SW480 (cell line): ENCODE results near the gene PRXL2B.
"Not testable (repeated sequence)": the region's sequence is repeated elsewhere in the genome, so short reads cannot be mapped to it uniquely, and the experiment has no call there.

ENCODE experiments used
- DNase-seq: peaks from one replicate; pipeline ENCODE4 v3.0.0-alpha.2; 2016; ENCODE audit warnings: low spot score

Gene PRXL2B, protein sequence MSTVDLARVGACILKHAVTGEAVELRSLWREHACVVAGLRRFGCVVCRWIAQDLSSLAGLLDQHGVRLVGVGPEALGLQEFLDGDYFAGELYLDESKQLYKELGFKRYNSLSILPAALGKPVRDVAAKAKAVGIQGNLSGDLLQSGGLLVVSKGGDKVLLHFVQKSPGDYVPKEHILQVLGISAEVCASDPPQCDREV

DNA sequence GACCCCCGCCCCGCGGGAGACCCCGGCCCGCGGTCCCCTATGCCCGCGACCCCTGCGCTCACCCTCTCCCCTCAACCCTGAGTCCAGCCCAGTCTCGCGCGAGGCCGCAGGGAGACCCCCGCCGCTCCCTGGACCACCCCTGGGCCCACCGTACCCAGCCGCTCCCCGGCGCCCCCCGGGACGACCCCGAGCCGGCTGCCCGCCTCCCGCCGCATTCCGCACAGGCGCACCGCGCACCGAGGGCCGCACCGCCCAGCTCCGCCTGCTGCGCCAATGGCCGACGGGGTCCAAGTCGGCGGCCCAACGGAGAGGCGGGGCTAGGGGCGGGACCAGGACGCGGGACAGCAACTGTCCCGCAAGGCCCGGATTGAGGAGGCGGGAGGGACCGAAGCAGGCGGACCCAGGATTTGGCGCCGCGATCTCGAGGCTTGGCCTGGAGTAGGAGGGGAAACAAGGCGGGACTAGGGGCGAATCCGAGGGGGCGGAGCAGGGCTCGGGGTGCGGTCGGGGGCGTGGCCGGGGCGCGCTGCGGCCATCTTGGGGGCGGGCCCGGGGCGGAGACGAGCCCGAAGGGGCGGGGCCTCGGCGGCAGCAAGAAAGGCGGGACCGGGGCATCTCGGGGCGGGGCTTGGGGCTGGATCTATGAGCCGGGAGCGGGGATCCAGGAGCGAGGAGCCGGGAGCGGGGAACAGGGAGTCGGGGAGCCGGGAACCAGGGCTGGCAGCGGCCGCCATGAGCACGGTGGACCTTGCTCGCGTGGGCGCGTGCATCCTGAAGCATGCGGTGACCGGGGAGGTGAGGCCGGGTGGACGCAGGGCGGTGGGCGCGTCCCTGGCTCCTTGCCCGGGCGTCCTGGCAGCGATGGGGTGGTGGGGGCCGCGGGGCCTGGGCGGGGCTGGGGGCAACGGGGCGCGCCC lies at the start of gene PRXL2B:
TSS of gene PRXL2B (plus strand) at position 624 of the 917 bp plus-strand sequence. CDS start at position 733, 109 bp downstream.
- DNase-seq, result peak; percentile 98

DNA sequence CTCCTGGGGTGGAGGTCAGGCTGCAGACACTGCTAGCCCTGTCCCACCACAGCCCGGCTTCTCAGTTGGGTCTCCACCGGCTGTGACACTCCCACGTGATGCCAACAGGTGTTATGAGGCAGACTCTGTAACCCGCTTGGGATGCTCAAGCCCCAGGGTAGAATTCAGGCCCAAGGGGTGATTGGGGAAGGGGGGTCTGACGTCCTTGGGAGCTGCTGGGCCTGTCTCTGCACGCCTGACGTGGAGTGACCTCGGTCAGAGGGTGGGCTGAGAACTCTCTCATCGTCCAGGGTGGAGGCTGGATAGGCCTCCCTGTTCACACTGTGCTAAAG lies 48.8 kb upstream of the PRXL2B start:
- no peak for DNase-seq

DNA sequence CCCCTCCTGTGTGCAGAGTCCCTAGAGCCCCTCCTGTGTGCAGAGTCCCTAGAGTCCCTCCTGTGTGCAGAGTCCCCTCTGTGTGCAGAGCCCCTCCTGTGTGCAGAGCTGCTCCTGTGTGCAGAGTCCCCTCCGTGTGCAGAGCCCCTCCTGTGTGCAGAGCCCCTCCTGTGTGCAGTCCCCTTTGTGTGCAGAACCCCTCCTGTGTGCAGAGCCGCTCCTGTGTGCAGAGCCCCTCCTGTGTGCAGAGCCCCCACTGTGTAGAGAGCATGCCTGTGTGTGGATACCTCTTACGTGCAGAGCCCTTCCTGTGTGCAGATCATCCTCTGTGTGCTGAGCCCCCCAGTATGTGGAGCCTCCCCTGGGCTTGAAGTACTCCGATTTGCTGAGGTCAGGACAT lies 48.2 kb upstream of the PRXL2B start:
- no peak for DNase-seq

DNA sequence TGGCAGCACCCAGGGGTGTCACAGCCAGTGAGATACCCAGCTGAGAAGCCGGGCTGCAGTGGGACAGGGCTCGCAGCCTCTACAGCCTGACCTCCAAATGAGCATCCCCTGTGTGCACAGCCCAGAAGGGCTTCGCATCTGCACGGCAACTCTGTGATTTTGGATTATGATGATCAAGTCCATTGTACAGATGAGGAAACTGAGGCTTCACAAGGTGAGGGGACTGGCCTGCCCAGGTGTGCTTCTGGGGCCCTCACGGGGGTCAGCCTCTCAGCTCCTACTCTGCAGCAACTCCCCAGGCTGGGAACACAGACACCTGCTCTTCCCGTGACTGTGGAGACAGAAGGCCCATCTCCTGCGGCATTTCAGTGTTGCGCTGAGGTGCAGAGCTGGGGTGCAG lies 47.7 kb upstream of the PRXL2B start:
- no peak for DNase-seq

DNA sequence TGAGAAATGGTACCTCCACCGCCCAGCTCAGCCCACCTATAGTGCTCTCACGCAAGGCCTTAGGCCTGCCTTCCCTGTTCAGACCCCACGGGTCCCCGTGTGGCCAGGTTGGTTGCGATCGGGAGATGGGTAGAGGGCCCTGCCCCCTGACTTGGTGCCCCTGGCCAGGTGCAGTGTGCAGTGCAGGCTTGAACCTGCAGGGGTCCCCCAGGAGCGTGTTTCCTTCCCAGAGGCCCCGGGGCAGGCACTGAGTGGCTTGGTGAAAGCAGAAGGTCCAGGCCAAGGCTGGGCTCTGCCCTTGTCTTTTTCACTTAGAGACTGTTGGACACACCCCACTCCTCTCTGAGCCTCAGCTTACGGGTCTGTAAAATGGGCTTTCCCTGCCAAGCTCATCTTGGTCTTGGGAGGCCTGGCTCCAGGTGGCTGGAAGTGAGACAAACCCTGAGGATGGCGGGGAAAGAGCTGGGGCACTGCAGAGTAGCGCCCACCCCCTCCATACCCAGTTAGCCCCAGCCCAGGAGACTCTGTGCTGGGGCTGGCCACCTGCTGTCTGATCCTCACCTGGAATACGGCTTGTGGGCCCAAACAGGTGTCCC lies 47.2 kb upstream of the PRXL2B start:
- DNase-seq, result no peak

DNA sequence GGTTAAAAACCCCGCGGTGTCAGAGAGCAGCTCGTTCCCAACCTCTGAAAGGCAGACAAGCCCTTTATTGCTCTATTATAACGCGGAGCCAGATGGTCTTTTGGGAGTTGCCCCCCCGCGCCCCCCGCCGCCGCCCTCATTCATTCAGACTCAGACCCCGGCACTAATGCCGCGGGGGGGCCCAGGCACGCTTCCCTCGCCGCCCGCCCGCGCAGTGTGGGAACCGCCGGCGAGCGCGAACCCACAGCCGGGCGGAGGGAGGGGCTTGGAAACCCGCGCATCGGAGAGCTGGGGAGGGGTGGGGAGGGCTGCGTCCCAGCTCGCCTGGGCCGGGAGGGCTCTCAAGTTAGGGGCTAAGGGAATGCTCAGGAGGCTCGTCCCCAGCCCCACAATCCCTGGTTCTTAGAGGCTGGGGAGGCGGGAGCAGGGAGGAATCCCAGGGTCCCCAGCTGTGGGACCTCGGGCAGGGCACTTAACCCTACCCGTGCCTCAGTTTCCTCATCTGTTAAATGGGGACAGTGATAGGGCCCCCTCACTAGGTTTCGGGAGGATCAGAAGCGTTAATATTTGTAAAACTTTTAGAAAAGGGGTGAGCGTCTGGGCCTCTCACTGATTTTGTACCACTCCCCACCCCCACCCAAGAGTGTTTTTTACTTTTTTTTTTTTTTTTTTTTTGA lies 45.6 kb upstream of the PRXL2B start:
- no peak for DNase-seq

DNA sequence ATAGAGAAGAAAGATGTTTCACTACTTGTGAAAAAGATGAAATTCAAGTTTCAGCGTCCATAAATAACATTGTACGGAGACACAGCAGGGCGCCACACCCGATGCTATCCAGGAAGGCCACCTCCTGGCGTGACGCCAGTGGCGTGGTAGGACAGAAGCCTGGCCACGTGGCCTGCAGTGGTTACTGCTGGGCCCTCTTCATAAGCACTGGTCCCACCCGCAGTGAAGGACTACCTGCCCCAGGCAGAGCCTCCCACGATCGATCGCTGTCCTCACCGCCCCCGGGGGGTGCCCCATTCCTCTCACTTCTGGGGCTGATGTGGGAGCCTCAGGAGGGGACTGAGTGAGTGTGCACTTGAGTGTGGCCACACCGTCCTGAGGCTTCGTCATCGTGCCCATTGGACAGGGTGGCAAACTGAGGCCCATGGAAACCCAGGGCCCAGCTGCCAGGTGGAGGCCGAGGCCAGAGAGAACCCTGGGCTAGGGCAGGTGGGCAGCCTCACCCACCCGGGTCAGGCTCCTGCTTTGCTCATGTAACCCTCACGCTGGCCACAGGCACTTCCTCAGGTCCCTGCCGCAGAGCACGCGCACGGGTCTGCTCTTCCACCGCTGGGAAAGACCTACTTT lies 44.8 kb upstream of the PRXL2B start:
- peak; percentile 53 for DNase-seq

DNA sequence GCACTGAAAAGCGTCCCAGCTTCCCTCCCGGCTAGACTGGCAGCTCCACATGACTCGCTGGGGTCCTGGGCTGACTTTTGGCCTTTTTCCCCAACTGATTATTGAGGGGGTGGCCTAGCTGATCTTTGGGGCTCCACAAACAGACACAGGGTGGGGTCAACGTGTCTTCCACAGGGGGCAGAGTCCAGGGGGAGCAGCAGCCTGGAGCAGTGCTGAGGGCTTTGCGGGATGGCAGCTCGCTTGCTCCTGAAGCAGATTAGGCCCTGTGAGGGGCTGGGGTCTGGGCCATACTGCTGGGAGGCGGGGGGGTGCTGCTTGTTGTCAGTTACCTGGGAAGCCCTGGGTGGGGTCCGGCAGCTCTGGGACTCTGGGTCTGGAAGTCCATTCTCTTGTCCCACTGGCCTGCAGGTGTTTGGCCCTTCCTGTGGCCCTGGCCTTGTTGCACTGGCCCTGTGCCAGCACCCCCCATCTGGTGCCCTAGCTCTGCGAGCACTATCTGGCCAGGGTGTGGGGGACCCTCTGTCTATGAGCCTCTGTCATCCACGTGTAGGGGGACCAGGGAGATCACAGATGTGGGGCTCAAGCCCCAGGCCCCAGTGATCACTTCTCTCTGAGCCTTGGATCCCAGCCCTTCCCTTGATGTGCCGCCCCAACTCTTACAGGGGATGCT lies 44.2 kb upstream of the PRXL2B start:
- no peak for DNase-seq

DNA sequence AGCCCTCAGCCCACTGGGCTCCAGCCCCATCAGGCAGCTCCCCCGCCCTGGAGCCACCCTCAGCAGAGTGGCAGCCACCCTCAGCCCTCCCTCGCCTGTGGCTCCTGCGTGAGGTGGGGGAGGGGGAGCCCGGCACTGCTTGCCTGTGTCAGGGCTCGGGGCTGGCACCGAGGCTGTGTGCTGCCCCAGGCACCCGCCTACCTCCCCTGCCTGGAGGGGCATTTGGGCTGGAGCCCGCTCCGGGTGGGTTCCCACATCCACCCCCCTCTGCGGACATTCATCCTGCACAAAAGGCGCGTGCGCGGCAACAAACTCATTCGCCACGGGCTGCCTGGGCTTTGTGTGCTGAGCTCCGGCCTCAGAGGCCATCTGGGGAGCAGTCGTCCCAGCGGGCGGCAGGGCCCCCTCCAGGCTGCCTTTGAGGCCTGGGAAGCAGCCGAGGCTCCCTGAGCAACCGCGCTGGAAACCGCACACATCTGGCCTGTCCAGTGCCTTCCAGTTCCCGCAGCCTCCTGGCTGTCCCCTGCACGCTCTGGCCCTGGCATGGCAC lies 43.0 kb upstream of the PRXL2B start:
- DNase-seq, result no peak

DNA sequence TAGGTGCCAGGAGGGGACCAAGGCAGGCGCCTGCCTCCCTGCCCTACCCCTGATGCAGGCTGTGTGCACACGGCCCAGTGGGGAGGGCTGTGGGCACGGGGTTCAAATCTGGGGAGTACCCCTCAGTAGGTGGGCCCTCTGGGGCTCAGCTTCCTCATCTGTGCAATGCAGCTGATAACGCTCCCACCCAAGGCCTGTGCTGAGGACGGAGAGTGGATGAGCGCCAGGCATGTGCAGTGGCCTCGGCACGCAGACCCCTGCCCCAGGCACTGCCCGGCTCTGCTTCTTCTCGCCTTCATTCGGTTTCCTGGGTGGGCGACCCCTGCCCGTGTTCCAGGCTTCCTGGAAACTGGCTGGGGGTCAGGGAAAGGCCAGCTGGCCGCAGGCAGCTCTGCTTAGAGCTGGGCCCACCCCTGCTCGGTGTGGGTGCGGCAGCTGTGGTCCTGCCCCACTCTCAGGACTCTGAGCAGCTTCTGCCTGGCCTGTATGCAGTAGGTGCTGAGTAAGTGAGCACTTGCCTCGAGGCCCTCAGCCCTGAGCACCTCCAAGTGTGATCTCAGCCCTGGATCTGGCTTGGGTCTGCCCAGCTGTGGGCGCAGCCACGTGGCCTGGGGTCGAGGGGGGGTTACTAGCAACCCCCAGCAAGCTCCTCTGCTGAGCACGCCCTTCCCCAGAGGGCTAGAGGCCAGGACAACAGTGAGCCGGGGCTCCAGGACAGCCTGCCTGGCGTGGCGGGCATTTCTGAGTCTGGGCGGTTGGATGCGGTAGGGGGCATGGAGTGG lies 42.3 kb upstream of the PRXL2B start:
- no peak for DNase-seq

DNA sequence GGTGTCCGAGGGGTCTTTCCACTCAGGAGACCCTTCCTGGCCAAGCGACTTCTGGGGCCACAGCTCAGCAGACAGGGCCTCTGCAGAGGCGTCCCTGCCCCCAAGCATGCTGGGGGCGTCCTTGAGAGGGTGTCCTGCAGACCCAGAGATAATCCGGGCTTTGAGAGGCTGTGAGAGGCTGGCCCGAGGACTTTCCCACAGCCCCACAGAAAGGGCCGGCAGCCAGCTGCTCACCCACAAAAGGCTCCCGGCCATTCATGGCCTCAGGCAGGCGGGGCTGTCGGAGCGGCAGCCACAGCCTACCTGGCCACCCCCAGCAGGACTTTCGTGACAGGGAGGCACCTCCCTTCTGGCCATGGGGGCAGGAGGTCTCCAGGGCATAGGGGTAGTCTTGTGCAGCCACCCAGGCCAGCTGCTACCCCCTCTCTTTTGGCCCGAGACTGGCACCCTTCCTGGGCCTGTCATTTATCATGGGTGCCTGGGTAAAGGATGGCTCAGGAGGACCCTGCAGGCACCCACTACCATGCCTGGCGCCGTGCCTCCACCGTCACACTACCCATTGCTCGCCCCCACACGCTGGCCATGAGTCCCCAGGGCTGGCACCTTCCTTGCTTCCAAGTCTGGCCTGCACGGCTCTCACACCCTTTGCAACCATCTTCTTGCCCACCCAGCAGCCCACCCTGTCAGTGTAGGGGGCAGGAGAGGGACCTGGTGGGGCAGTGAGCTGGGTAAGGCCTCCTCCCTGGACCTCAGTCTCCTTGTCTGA lies 41.5 kb upstream of the PRXL2B start:
- DNase-seq, result peak; percentile 49

DNA sequence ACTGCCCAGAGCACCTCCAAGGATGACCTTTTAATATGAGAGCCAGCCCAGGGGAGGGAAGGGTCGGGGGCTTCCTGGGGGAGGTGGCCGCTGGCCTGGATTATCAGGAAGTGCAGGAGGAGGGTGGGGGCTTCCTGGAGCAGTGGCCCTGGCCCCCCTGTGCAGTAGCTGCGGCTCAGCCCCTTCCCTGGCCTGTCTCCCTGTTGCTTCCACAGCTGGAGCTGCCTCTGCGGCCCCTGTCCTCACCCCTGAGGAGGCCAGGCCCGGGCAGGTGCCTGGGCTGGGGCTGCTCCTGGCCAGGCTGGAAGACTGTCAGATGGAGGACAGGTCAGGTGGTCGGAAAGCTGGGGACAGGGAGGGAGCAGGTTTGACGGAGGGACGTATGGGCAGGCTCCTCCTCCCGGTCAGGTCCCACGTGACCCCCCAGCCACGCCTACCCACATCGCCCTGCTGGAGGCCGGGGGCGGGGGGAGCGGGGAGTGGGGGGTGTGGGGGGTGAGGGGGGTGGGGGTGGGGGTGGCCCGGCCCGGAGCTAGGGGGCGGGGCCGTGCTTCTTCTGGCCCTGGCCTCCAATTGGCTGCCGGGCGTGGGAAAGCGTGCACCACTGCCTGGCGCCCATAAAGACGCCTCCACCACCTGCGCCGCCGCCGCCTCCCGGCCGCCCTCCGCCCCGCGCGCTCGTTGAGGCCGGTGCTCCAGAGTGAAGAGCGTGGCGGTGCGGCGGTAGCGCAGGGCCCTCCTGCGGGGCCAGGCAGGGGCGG lies 40.6 kb upstream of the PRXL2B start:
- peak; percentile 95 for DNase-seq

DNA sequence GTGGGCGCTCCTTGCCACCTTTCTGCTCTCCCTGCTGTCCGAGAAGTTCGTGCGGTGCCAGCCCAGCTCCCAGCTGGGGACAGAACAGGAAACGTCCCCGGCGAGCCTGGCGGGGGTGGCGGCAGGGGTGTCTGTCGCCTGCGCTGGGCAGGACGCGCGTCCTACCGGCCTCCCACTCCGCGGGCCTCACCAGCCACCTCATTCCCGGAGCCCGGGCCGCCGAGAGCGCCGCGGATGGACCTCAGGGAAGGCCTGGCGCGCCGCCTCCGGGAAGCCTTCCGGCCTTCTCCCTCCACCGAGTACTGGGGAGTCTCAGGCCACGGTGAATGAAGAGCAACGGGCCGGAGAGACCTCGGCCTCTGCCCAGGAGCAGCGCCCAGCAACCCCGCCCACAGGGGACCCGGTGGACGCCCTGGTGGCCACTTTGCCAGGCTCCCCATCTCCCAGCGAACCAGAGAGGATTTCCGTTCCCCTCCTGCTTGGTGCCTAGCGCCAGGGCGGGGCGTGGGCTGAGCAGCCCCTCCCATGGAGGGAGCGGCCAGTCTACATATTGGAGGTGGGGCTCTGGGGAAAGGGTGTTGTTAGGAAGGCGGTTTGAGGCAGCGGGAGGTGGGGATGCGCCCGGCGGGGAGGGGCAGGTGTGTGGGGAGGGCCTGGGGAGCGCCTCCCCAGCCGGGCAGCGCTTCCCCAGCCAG lies 39.9 kb upstream of the PRXL2B start:
- DNase-seq, result peak; percentile 95

DNA sequence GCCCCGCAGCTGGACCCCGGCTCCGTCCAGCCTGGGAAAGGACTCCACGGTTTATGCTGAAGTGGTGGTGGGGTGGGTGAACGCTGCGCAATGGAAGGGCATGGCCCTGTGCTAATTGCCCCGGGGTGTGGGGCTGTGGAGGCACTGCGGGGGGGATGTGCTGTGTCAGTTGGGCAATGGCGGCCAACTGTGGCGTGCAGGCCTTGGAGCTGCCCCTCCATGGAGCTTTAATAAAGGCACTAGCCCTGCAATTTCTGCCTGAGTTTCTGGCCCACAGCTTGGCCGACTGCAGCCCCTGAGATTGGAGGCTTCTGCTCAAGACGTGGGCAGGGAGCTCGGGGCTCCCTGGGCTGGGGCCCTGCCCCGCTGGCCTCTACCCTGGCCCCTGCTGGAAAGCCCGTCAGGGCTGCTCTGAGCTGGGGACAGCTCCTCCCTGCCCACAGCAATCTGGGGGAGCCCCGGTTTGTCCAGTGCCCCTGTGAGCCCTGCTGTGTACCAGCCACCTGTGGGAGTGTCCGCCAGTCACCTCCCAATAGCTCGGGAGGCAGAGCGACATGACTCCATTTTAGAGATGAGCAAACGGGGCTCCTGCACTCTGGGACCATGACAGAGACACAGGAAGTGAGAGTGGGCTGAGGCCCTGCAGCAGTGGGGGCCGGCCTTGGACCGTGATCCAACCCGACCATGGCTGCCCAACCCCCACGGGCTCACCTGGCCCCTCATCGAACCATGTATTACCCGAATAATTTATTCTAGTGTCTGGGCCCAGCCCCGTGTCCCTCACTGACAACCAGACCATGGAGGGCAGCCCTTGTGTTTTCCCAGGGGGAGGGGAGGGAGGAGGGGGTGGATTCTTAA lies 39.1 kb upstream of the PRXL2B start:
- DNase-seq, result peak; percentile 49

DNA sequence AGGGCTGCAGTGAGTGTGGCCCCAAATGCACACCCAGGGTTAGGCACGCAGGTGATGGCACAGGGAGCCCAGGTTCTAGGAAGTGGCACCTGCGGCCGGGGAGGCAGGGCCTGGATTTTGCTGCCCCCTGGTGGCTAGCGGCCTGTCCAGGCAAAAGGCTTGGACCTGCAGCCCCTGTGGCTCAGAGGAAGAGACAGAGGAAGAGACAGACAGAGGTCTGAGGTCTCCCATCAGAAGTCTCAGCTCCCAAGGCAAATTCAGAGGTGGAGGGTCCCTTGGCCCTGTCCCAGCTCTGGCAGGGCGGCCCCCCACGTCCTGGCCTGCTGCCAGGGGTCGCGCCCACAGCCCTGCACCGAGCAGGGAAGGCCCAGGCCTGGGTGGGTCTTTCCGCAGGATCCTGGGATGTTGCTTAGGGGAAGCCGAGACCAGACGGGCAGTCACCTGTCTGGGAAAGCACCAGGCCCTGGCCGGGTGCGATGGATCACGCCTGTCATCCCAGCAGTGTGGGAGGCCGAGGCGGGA lies 38.4 kb upstream of the PRXL2B start:
- DNase-seq, result peak; percentile 84

DNA sequence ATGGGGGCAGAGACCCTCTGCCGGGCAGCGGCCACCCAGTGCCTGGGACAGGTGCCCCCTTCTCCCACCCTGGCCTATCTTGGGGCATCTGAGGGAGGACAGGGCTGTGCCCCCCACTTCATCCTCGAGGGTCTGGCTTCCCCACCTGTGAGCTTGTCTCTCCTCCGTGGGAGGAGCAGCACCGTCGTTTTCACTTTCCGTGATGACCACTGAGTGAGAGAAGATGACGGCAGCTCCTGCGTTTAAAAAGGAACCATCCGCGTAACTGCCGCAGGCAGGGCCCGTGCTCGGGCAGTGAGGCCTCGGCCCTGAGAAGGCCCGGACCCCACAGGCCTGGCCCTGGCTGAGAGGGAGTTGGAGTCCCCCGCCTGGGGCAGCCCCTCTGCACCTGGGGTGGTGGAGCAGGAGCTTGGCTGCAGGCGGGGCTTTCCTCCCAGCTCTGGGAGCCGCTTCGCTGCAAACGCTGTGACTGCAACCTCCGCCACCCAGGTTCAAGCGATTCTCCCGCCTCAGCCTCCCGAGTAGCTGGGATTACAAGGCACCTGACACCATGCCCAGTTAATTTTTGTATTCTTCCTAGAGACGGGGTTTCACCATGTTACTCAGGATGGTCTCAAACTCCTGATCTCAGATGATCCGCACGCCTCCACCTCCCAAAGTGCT lies 37.1 kb upstream of the PRXL2B start:
- DNase-seq, result not testable (repeated sequence)
